PC-3 (cell line): ENCODE measurements around the gene ZNF727. TPM values are rescaled to one million over a fixed set of nuclear protein-coding genes. Genes with fewer than 3 reads are reported as not detected.
"Not testable (repeated sequence)": the region's sequence is repeated elsewhere in the genome, so short reads cannot be mapped to it uniquely, and the experiment has no call there.

Experiments
- ATAC-seq: fragments of 200-7000 bp; cut with Tn5 transposase; 2 replicates; pipeline ENCODE4 v1.9.1; 2020; ENCODE audit warnings: mild to moderate bottlenecking, moderate library complexity
- BruUV-seq: library from RNA; stranded (reverse); fragments of 400-500 nt; replicated peaks from 2 replicates; lab custom pipeline; 2021; lab: Mats Ljungman, UMichigan
- CTCF ChIA-PET: fragments of 300-600 bp; sonication (Branson Sonifier 250); formaldehyde crosslinking; loops from one replicate; lab custom pipeline; 2022; ENCODE audit warnings: antibody characterized with exemption; lab: Charles Lee
- POLR2A ChIA-PET: fragments of 300-600 bp; sonication (Branson Sonifier 250); formaldehyde crosslinking; loops from one replicate; lab custom pipeline; 2022; ENCODE audit warnings: antibody characterized with exemption; ENCODE audit not compliant: unreplicated experiment; lab: Charles Lee
- DNase-seq: peaks from one replicate; pipeline ENCODE4 v3.0.0-alpha.2; 2015
- H2AFZ ChIP-seq: fragments of 300-600 bp; sonication (generic); 2 replicates; pipeline ENCODE4 v1.6.0; 2016; ENCODE audit warnings: antibody characterized with exemption, low read length
- H3F3A ChIP-seq: fragments of 300-600 bp; sonication (generic); one replicate; pipeline ENCODE4 v1.6.0; 2017; ENCODE audit warnings: antibody characterized with exemption, low read length, control low read depth, mild to moderate bottlenecking; ENCODE audit not compliant: unreplicated experiment
- H3K27ac ChIP-seq: fragments of 300-600 bp; sonication (generic); 2 replicates; pipeline ENCODE4 v1.5.1; 2016; ENCODE audit warnings: mild to moderate bottlenecking, low read length
- H3K27me3 ChIP-seq: fragments of 300-600 bp; sonication (generic); 2 replicates; pipeline ENCODE4 v1.6.1; 2016; ENCODE audit warnings: low read length, mixed read lengths
- H3K36me3 ChIP-seq: fragments of 300-600 bp; sonication (generic); 2 replicates; pipeline ENCODE4 v1.6.1; 2016; ENCODE audit warnings: low read depth, mixed run types, low read length, mixed read lengths
- H3K4me1 ChIP-seq: fragments of 300-600 bp; sonication (generic); 2 replicates; pipeline ENCODE4 v1.5.1; 2016; ENCODE audit warnings: low read length; ENCODE audit not compliant: insufficient read depth
- H3K4me2 ChIP-seq: fragments of 300-600 bp; sonication (generic); 2 replicates; pipeline ENCODE4 v1.6.0; 2016; ENCODE audit warnings: low read length
- H3K4me3 ChIP-seq: fragments of 300-600 bp; sonication (generic); 2 replicates; pipeline ENCODE4 v1.5.1; 2016; ENCODE audit warnings: mild to moderate bottlenecking, low read length, mixed read lengths
- H3K79me2 ChIP-seq: fragments of 300-600 bp; sonication (generic); 2 replicates; pipeline ENCODE4 v1.6.1; 2017; ENCODE audit warnings: low read length, mixed read lengths
- H3K9ac ChIP-seq: fragments of 300-600 bp; sonication (generic); 2 replicates; pipeline ENCODE4 v1.6.0; 2016; ENCODE audit warnings: mild to moderate bottlenecking, low read length
- H3K9me2 ChIP-seq: fragments of 300-600 bp; sonication (generic); replicated peaks from 2 replicates; pipeline ENCODE4 v1.6.1; 2016; ENCODE audit warnings: mixed run types, low read length, mixed read lengths
- H3K9me3 ChIP-seq: fragments of 300-600 bp; sonication (generic); 2 replicates; pipeline ENCODE4 v1.6.1; 2016; ENCODE audit warnings: low read length, mixed read lengths
- H4K20me1 ChIP-seq: fragments of 300-600 bp; sonication (generic); 2 replicates; pipeline ENCODE4 v1.6.1; 2016; ENCODE audit warnings: low read length, mixed read lengths
- EZH2 ChIP-seq: fragments of 300-600 bp; sonication (generic); IDR thresholded peaks from one replicate; pipeline ENCODE4 v1.6.1; 2017; ENCODE audit warnings: antibody characterized with exemption, mild to moderate bottlenecking, low read length; ENCODE audit not compliant: unreplicated experiment
- EZH2phosphoT487 ChIP-seq: fragments of 300-600 bp; sonication (generic); IDR thresholded peaks from 2 replicates; pipeline ENCODE4 v1.6.1; 2018; ENCODE audit warnings: mild to moderate bottlenecking, antibody characterized with exemption, low read length, borderline replicate concordance
- intact Hi-C: fragments of 100-400 bp; cut with micrococcal nuclease; formaldehyde crosslinking; loops from 2 replicates; pipeline ENCODE4 v1.9.0; 2023
- total RNA-seq: library from RNA; depleted of rRNA; stranded (reverse); fragments of >200 nt; gene quantifications from 2 replicates; pipeline ENCODE4 v1.2.3, GENCODE V29; 2014
- TF ChIP-seq, protein P1 (sequence below): fragments of 300-600 bp; sonication (generic); conservative IDR thresholded peaks from 2 replicates; pipeline ENCODE4 v1.5.1; 2017; ENCODE audit warnings: antibody characterized with exemption, low read depth, mild to moderate bottlenecking, low read length

Gene ZNF727
- total RNA-seq, 1 experiment from 2014 or later = 0.07 TPM

DNA sequence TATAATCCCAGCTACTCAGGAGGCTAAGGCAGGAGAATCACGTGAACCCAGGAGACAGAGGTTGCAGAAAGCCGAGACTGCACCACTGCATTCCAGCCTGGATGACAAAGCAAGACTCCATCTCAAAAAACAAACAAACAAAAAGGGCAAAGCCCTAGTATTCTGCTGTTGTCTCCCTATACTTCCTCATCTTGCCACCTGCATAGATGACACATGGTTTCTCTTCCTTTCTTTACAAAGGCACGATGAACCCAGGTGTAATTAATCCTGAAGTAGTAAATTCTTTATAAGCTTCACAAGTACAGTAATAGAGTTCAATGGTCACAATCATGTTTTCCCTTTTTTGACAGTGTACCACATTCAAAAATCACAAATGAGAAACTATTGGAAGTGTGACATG lies 9.8 kb upstream of the ZNF727 start:
- 0 out of 2 replicates have a peak, but pooled peaks cover 4% of the 10 kb centered on the region for H3K9me3 ChIP-seq

DNA sequence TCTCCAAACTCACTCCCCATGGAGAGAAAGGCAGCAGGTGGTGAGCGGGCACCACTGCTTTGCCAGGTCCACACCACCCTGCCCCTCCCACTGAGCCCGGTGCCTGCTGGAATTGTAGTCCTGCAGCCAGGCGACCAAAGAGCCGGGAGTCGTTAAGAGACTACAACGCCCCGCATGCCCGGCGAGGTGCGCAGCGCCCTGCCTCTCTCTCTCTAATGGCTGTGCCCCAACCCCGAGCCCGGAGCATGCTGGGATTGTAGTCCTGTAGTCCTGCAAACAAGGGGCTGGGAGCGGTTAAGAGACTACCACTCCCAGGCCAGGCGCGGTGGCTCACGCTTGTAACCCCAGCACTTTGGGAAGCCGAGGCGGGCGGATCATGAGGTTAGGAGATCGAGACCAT lies 8.1 kb upstream of the ZNF727 start:
- Histone ChIP-seq H3K27ac (no peak overlapping the region), H3K79me2 (no peaks in the 10 kb centered on the region), H3K4me1 (no peaks in the 10 kb centered on the region), H3K9me3 (0 out of 2 replicates have a peak, but pooled peaks cover 4% of the 10 kb centered on the region), H3K36me3 (no peaks in the 10 kb centered on the region), H3K4me3 (no peak overlapping the region), H3K9ac (no peak overlapping the region), H3K9me2 (no peaks in the 10 kb centered on the region), H2AFZ (no peak overlapping the region), H3K4me2 (no peak overlapping the region), H3K27me3 (no peaks in the 10 kb centered on the region), H4K20me1 (no peaks in the 10 kb centered on the region), H3F3A (no peaks in the 10 kb centered on the region)
- TF ChIP-seq, protein P1, sequence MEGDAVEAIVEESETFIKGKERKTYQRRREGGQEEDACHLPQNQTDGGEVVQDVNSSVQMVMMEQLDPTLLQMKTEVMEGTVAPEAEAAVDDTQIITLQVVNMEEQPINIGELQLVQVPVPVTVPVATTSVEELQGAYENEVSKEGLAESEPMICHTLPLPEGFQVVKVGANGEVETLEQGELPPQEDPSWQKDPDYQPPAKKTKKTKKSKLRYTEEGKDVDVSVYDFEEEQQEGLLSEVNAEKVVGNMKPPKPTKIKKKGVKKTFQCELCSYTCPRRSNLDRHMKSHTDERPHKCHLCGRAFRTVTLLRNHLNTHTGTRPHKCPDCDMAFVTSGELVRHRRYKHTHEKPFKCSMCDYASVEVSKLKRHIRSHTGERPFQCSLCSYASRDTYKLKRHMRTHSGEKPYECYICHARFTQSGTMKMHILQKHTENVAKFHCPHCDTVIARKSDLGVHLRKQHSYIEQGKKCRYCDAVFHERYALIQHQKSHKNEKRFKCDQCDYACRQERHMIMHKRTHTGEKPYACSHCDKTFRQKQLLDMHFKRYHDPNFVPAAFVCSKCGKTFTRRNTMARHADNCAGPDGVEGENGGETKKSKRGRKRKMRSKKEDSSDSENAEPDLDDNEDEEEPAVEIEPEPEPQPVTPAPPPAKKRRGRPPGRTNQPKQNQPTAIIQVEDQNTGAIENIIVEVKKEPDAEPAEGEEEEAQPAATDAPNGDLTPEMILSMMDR = no peak
- TF ChIP-seq EZH2 (no peak), EZH2phosphoT487 (no peak)
- BruUV-seq = no TSS peak
- ChIA-PET POLR2A (no interaction called here), CTCF (no interaction called here)
- intact Hi-C loops = no loop called here
- DNase-seq (no peak), ATAC-seq (no peak)

More for the DNA sequence above, 9.8 kb upstream of the ZNF727 start:
- Histone ChIP-seq H3K9ac (no peak overlapping the region), H3K27ac (no peak overlapping the region), H3F3A (no peaks in the 10 kb centered on the region), H4K20me1 (no peaks in the 10 kb centered on the region), H3K27me3 (no peaks in the 10 kb centered on the region), H2AFZ (no peak overlapping the region), H3K4me2 (no peak overlapping the region), H3K36me3 (no peaks in the 10 kb centered on the region), H3K4me1 (no peaks in the 10 kb centered on the region), H3K79me2 (no peaks in the 10 kb centered on the region), H3K9me2 (no peaks in the 10 kb centered on the region), H3K4me3 (no peak overlapping the region)
- ChIA-PET POLR2A (no interaction called here), CTCF (no interaction called here)
- no TSS peak for BruUV-seq
- no peak for TF ChIP-seq EZH2phosphoT487
- TF ChIP-seq, protein P1 = no peak
- TF ChIP-seq EZH2 = no peak
- intact Hi-C loops = no loop called here
- ATAC-seq = no peak
- no peak for DNase-seq

DNA sequence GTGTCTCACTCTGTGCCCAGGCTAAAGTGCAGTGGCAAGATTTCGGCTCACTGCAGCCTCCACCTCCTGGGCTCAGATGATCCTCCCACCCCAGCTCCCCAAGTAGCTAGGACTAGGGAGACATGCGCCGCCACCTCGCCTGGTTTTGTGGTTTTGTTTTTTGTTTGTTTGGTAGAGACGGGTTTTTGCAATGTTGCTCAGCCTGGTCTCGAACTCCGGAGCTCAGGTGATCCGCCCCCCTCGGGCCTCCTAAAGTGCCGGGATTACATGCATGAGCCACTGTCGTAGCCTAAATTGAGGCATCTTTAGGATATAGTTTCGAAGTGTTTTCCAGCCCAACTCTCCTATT lies 781 bp downstream of the ZNF727 start:
- intact Hi-C loops = no loop called here
- no TSS peak for BruUV-seq
- Histone ChIP-seq H3K4me1 (no peaks in the 10 kb centered on the region), H3K9ac (no peak overlapping the region), H3K9me3 (peaks cover 7% of the 10 kb centered on the region; the same call in 1 of the 2 replicates), H3K4me2 (no peak overlapping the region), H2AFZ (no peak overlapping the region), H3K79me2 (no peaks in the 10 kb centered on the region), H3K27me3 (no peaks in the 10 kb centered on the region), H3K27ac (no peak overlapping the region), H3K4me3 (no peak overlapping the region), H3K36me3 (no peaks in the 10 kb centered on the region), H3K9me2 (no peaks in the 10 kb centered on the region), H4K20me1 (no peaks in the 10 kb centered on the region), H3F3A (no peaks in the 10 kb centered on the region)
- ATAC-seq (no peak), DNase-seq (no peak)
- no peak for TF ChIP-seq EZH2phosphoT487
- TF ChIP-seq, protein P1 = no peak
- TF ChIP-seq EZH2 = no peak
- POLR2A ChIA-PET = no interaction called here
- CTCF ChIA-PET = no interaction called here

DNA sequence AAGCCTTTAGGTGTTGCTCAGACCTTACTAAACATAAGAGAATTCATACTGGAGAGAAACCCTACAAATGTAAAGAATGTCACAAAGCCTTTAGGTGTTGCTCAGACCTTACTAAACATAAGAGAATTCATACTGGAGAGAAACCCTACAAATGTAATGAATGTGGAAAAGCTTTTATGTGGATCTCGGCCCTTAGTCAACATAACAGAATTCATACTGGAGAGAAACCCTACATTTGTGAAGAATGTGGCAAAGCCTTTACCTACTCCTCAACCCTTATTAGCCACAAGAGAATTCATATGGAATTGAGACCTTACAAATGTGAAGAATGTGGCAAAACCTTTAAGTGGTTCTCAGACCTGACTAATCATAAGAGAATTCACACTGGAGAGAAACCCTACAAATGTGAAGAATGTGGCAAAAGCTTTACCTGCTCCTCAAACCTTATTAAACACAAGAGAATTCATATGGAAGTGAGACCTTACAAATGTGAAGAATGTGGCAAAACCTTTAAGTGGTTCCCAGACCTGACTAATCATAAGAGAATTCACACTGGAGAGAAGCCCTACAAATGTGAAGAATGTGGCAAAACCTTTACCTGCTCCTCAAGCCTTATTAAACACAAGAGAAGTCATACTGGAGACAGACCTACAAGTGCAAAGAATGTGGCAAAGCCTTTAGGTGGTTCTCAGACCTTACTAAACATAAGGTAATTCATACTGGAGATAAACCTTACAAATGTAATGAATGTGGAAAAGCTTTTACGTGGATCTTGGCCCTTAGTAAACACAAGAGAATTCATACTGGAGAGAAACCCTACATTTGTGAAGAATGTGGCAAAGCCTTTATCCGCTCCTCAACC lies 32.8 kb downstream of the ZNF727 start:
- H2AFZ ChIP-seq, BruUV-seq, H4K20me1 ChIP-seq, H3K4me2 ChIP-seq, H3K27me3 ChIP-seq, H3K4me3 ChIP-seq, H3K4me1 ChIP-seq, DNase-seq, H3K9ac ChIP-seq, POLR2A ChIA-PET, H3K27ac ChIP-seq, ATAC-seq, H3K36me3 ChIP-seq, intact Hi-C loops, H3K9me2 ChIP-seq, H3K79me2 ChIP-seq, CTCF ChIA-PET, H3F3A ChIP-seq: not testable (repeated sequence)
- peaks cover 41% of the 10 kb centered on the region for H3K9me3 ChIP-seq
